ENCODE data around the gene MYO3A. TPM values are rescaled to one million over a fixed set of nuclear protein-coding genes. Genes with fewer than 3 reads are reported as not detected.
A peak's percentile ranks its signal among the peaks of the same experiment; 100 is the strongest.

Gene MYO3A
- total RNA-seq, 1 donor from 2014 or later: 0.23 TPM

- H3K27ac Mint-ChIP-seq (ENCODE audit: unreplicated experiment): no peak overlapping the region
- DNase-seq (ENCODE audit: low read depth) (no peak), FAIRE-seq (no peak)
- Histone ChIP-seq H3K9me3 (ENCODE audit: insufficient read depth, low read depth, low read length) (no peaks in the 10 kb centered on the region), H2AFZ (ENCODE audit: low read depth, low read length) (no peak overlapping the region), H3K79me2 (ENCODE audit: insufficient read depth, low read length) (no peaks in the 10 kb centered on the region), H3K36me3 (ENCODE audit: insufficient read depth, low read length) (no peaks in the 10 kb centered on the region), H3K27me3 (ENCODE audit: insufficient read depth, low read length) (no peaks in the 10 kb centered on the region), H3K4me2 (ENCODE audit: low read length) (no peak overlapping the region), H3K4me1 (ENCODE audit: insufficient read depth, low read length) (no peaks in the 10 kb centered on the region), H3K9ac (ENCODE audit: low read length) (no peak overlapping the region), H3K4me3 (ENCODE audit: insufficient read depth, low read depth, low read length) (no peak overlapping the region), H4K20me1 (ENCODE audit: insufficient read depth, low read length) (no peaks in the 10 kb centered on the region), H3K27ac (ENCODE audit: low read depth, low read length) (no peak overlapping the region)
- no peaks in the 10 kb centered on the region for H3K27me3 Mint-ChIP-seq (ENCODE audit: low read depth, unreplicated experiment)
- TF ChIP-seq CTCF (IDR thresholded peaks at IDR 0.05; ENCODE audit: insufficient read depth, low read depth, low read length): no peak
- TF ChIP-seq EZH2 (IDR thresholded peaks at IDR 0.05; ENCODE audit: insufficient read depth, low read length): no peak
- no peaks in the 10 kb centered on the region for H3K4me1 Mint-ChIP-seq (ENCODE audit: low read depth, unreplicated experiment)
- H3K36me3 Mint-ChIP-seq (ENCODE audit: low read depth, unreplicated experiment): no peaks in the 10 kb centered on the region
- no peak overlapping the region for H3K4me3 Mint-ChIP-seq (ENCODE audit: unreplicated experiment)
- H3K9me3 Mint-ChIP-seq (ENCODE audit: unreplicated experiment): peaks cover 8% of the 10 kb centered on the region
These were observed 25.7 kb downstream of the MYO3A start for GRCh38 chr10:25959540-25960232.

GRCh38 chr10:25965584-25965983, 31.6 kb downstream of the MYO3A start:
- no peaks in the 10 kb centered on the region for H3K79me2 ChIP-seq (ENCODE audit: insufficient read depth, low read length)
- FAIRE-seq (no peak), DNase-seq (ENCODE audit: low read depth) (no peak)
- H3K36me3 ChIP-seq (ENCODE audit: insufficient read depth, low read length): no peaks in the 10 kb centered on the region
- H3K4me2 ChIP-seq (ENCODE audit: low read length): no peak overlapping the region
- H3K9me3 Mint-ChIP-seq (ENCODE audit: unreplicated experiment): no peaks in the 10 kb centered on the region
- peaks cover 2% of the 10 kb centered on the region for H3K4me1 Mint-ChIP-seq (ENCODE audit: low read depth, unreplicated experiment)
- no peaks in the 10 kb centered on the region for H3K9me3 ChIP-seq (ENCODE audit: insufficient read depth, low read depth, low read length)
- H3K36me3 Mint-ChIP-seq (ENCODE audit: low read depth, unreplicated experiment): no peaks in the 10 kb centered on the region
- H3K4me3 Mint-ChIP-seq (ENCODE audit: unreplicated experiment): no peak overlapping the region
- H3K27ac Mint-ChIP-seq (ENCODE audit: unreplicated experiment): no peak overlapping the region
- no peak overlapping the region for H2AFZ ChIP-seq (ENCODE audit: low read depth, low read length)
- no peaks in the 10 kb centered on the region for H3K4me1 ChIP-seq (ENCODE audit: insufficient read depth, low read length)
- H3K9ac ChIP-seq (ENCODE audit: low read length): no peak overlapping the region
- H3K4me3 ChIP-seq (ENCODE audit: insufficient read depth, low read depth, low read length): no peak overlapping the region
- no peaks in the 10 kb centered on the region for H3K27me3 ChIP-seq (ENCODE audit: insufficient read depth, low read length)
- H3K27ac ChIP-seq (ENCODE audit: low read depth, low read length): no peak overlapping the region
- TF ChIP-seq EZH2 (IDR thresholded peaks at IDR 0.05; ENCODE audit: insufficient read depth, low read length): no peak
- no peak for TF ChIP-seq CTCF (IDR thresholded peaks at IDR 0.05; ENCODE audit: insufficient read depth, low read depth, low read length)
- H4K20me1 ChIP-seq (ENCODE audit: insufficient read depth, low read length): no peaks in the 10 kb centered on the region
- no peaks in the 10 kb centered on the region for H3K27me3 Mint-ChIP-seq (ENCODE audit: low read depth, unreplicated experiment)

GRCh38 chr10:25966844-25967243, 32.8 kb downstream of the MYO3A start:
- no peak for TF ChIP-seq EZH2 (IDR thresholded peaks at IDR 0.05; ENCODE audit: insufficient read depth, low read length)
- TF ChIP-seq CTCF (IDR thresholded peaks at IDR 0.05; ENCODE audit: insufficient read depth, low read depth, low read length): no peak
- Histone ChIP-seq H4K20me1 (ENCODE audit: insufficient read depth, low read length) (no peaks in the 10 kb centered on the region), H3K9me3 (ENCODE audit: insufficient read depth, low read depth, low read length) (no peaks in the 10 kb centered on the region), H3K27me3 (ENCODE audit: insufficient read depth, low read length) (no peaks in the 10 kb centered on the region), H3K9ac (ENCODE audit: low read length) (no peak overlapping the region), H3K79me2 (ENCODE audit: insufficient read depth, low read length) (no peaks in the 10 kb centered on the region), H3K36me3 (ENCODE audit: insufficient read depth, low read length) (no peaks in the 10 kb centered on the region), H3K4me3 (ENCODE audit: insufficient read depth, low read depth, low read length) (no peak overlapping the region), H3K27ac (ENCODE audit: low read depth, low read length) (no peak overlapping the region), H2AFZ (ENCODE audit: low read depth, low read length) (no peak overlapping the region), H3K4me1 (ENCODE audit: insufficient read depth, low read length) (no peaks in the 10 kb centered on the region), H3K4me2 (ENCODE audit: low read length) (no peak overlapping the region)
- DNase-seq (ENCODE audit: low read depth): peak; percentile 28
- H3K27me3 Mint-ChIP-seq (ENCODE audit: low read depth, unreplicated experiment): no peaks in the 10 kb centered on the region
- no peaks in the 10 kb centered on the region for H3K9me3 Mint-ChIP-seq (ENCODE audit: unreplicated experiment)
- no peak overlapping the region for H3K27ac Mint-ChIP-seq (ENCODE audit: unreplicated experiment)
- H3K36me3 Mint-ChIP-seq (ENCODE audit: low read depth, unreplicated experiment): no peaks in the 10 kb centered on the region
- no peak for FAIRE-seq
- no peak overlapping the region for H3K4me3 Mint-ChIP-seq (ENCODE audit: unreplicated experiment)
- H3K4me1 Mint-ChIP-seq (ENCODE audit: low read depth, unreplicated experiment): peaks cover 2% of the 10 kb centered on the region
